GM12864 (cell line): ENCODE measurements around the gene WNT7B.

Source experiments
- DNase-seq: peaks from one replicate; pipeline ENCODE4 v3.0.0-alpha.2; 2011; ENCODE audit warnings: low read depth
- H3K4me3 ChIP-seq: 2 replicates; pipeline ENCODE4 v1.5.1; 2011; ENCODE audit warnings: mild to moderate bottlenecking, low read depth, low read length, control low read depth
- TF ChIP-seq, protein P1 (sequence below): IDR thresholded peaks from 2 replicates; pipeline ENCODE4 v1.5.1; 2011; ENCODE audit warnings: low read depth, mild to moderate bottlenecking, moderate library complexity, low read length, control low read depth, inconsistent platforms; ENCODE audit errors: missing control alignments

Gene WNT7B

DNA sequence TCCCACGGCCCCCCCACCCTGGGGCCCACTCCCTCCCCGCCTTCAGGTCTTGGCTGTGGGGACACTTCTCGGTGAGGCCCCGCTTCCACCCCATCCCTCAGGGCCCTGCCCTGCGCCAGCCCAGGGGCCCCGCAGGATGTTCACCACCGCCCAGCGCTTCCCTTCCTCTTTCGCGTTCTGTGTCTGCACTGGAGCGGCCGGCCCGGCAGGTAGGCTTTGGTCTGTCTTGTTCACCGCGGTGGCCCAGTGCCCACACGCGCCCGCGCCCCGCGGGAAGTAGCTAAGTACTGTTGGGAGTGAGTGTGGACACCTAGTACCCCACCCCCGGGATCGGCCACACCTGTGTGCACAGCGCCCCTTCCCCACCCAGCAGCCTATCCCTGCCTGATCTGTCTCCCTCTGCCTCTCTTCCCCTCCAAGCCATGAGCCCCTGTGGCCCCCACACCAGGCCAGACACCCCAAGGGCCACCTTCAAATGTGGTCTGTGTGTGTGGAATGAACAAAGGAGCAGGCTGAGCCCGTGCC is 85.4 kb downstream of the WNT7B start:
- TF ChIP-seq, protein P1, sequence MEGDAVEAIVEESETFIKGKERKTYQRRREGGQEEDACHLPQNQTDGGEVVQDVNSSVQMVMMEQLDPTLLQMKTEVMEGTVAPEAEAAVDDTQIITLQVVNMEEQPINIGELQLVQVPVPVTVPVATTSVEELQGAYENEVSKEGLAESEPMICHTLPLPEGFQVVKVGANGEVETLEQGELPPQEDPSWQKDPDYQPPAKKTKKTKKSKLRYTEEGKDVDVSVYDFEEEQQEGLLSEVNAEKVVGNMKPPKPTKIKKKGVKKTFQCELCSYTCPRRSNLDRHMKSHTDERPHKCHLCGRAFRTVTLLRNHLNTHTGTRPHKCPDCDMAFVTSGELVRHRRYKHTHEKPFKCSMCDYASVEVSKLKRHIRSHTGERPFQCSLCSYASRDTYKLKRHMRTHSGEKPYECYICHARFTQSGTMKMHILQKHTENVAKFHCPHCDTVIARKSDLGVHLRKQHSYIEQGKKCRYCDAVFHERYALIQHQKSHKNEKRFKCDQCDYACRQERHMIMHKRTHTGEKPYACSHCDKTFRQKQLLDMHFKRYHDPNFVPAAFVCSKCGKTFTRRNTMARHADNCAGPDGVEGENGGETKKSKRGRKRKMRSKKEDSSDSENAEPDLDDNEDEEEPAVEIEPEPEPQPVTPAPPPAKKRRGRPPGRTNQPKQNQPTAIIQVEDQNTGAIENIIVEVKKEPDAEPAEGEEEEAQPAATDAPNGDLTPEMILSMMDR, result no peak
- no peak overlapping the region for H3K4me3 ChIP-seq
- DNase-seq, result no peak

DNA sequence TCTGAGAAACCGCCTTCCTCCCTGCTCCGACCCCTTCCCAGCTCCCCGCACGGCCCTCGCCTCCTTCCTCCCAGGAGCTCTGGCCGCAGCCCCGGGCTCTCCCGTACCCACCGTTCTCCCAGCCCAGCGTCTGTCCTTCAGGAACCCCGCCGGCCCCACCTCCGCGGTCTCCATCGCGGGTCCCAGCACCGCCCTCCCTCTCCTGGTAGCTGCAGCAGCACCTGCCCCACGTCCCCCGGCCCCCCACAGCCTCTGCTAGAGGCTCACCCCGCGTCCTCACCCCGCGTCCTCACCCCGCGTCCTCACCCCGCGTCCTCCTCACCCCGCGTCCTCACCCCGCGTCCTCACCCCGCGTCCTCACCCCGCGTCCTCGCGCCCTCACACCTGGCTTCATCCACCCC is 85.9 kb downstream of the WNT7B start:
- no peak overlapping the region for H3K4me3 ChIP-seq
- TF ChIP-seq, protein P1, result no peak
- no peak for DNase-seq

DNA sequence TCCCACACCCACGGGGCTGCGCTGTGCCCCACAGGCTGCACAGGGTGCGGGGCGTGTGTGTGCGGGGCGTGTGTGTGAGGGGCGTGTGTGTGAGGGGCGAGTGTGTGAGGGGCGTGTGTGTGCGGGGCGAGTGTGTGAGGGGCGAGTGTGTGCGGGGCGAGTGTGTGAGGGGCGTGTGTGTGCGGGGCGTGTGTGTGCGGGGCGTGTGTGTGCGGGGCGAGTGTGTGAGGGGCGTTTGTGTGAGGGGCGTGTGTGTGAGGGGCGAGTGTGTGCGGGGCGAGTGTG is 86.7 kb downstream of the WNT7B start:
- TF ChIP-seq, protein P1, result no peak
- DNase-seq, result no peak
- no peak overlapping the region for H3K4me3 ChIP-seq

DNA sequence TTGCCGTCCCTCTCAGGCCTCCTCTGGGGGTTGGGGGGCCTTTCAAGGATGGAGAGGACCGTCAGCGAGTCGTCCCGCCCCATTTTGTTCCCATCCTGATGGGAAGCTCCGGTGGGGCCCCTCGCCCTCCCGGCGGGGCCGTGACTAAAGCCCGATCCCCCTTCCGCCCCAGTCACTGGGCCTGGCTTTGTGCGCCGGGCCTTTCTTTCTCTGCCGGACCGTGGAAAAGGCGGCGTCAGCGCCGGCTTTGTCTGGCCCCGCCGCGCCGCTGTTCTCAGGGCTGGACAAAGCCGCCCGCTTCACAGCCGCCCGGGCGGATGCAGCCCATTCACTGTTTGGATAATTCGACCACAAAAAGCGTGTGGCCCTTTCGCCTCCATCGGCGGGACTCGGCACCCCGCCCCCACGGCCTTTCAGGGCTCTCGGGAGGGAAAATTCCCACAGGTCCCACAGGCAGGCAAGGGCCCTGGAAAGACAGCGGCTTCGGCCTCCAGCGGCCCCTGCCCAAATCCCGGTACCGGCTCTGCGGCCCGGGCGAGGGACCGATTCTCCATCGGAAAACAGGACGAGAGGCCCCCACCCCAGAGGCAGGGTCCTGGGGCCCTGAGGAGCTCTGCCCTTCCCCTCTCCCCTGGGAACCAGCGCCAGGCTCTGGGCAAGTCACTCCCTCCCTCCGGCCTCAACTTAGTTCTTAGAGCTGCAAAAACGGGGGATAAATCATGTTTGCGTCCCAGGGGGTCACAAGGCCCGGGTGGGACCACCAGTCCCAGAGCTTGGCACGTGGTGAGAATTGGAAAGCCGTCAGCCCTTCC is 87.2 kb downstream of the WNT7B start:
- no peak overlapping the region for H3K4me3 ChIP-seq
- no peak for DNase-seq

DNA sequence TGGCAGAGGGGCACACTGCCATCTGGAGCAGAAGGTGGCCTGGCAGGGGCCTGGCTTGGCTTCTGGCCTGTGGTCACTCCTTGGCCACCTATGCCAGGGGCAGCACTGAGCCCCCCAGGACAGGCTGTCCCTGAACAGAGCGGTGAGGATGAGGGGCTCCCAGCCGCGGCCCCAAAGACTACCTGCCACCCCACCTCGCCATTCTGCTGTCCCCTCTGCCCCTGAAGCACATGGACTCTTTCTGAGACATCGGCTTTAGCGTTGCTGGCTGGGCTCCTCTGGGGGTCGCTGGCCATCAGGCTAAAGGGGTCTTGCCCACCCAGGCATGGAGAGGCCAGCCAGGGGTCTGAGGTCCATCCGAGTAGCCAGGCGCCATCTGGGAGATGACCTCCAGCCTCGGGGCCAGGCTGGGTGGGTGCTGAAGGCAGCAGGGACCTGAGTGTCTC is 87.8 kb downstream of the WNT7B start:
- TF ChIP-seq, protein P1, result no peak
- DNase-seq, result no peak
- H3K4me3 ChIP-seq, result no peak overlapping the region

More for the DNA sequence above, 87.2 kb downstream of the WNT7B start:
- TF ChIP-seq, protein P1, result no peak

DNA sequence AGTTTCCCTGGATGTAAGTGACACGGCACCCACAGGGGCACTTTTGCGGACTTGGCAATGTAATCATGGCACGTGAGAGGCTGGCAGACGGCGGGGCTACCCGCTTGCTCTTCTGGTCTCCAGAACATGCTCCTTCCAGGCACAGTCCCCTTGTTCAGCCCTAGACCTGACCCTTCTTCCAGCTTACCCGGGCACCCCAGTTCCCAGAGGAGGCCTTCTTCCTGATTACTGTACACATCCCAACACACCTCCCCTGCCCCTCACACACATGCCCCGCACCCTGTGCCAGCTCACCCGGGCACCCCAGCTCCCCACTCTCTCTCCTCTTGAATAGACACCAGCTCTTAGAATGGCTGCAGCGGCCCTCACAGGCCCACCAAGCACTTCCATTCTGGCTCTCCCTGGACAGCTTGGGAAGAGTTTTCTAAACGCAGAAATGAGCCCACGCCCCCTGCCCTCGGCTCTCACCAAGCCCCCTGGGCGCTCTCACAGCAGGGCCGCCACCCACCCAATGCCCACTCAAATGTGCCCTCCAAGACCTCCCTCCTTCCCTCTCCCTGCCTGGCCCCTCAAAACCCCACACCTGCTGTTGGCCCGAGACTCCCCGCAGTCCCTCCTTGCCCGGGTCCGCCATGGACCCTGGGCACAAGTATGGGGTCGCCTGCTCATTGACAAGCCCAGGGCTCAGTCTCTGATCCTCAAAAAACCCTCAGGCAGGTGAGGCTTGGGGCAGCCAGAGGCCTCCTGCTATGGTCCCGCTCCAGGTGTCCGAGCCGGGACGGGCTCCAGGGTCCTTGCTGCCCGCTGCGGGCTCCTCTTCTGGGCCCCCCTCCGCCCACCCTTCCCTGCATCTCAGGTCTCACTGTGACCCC is 88.5 kb downstream of the WNT7B start:
- TF ChIP-seq, protein P1, result no peak

More for the DNA sequence above, 88.5 kb downstream of the WNT7B start:
- no peak overlapping the region for H3K4me3 ChIP-seq
- no peak for DNase-seq
